Muscle of leg (tissue), 11 donors: ENCODE measurements around the gene CLN5. TPM values are rescaled to one million over a fixed set of nuclear protein-coding genes. Genes with fewer than 3 reads are reported as not detected.

Experiments used
- DNase-seq: peaks from one replicate; pipeline ENCODE4 v3.0.0; 2013
- H3K27ac ChIP-seq: one replicate; pipeline ENCODE4 v1.5.1; 2013; ENCODE audit warnings: mild to moderate bottlenecking, low read length, control low read depth
- H3K27me3 ChIP-seq: one replicate; pipeline ENCODE4 v1.6.1; 2013; ENCODE audit warnings: low read length; ENCODE audit not compliant: control insufficient read depth, insufficient read depth
- H3K36me3 ChIP-seq: one replicate; pipeline ENCODE4 v1.6.1; 2013; ENCODE audit warnings: low read length; ENCODE audit not compliant: control insufficient read depth, insufficient read depth
- H3K4me1 ChIP-seq: one replicate; pipeline ENCODE4 v1.6.1; 2013; ENCODE audit warnings: low read length; ENCODE audit not compliant: control insufficient read depth, insufficient read depth
- H3K4me3 ChIP-seq: one replicate; pipeline ENCODE4 v1.5.1; 2013; ENCODE audit warnings: low read length, control low read depth
- H3K9me3 ChIP-seq: replicated peaks from 2 replicates; pipeline ENCODE4 v1.6.1; 2013; ENCODE audit warnings: low read depth, low read length; ENCODE audit not compliant: control insufficient read depth
- WGBS: methylation state at CpG from one replicate; pipeline ENCODE4 v1.1.5; 2013; ENCODE audit warnings: missing lambda C conversion rate; ENCODE audit not compliant: insufficient coverage; 5-methylcytosine and 5-hydroxymethylcytosine counted together
- polyA plus RNA-seq, 8 donors: library from polyadenylated mRNA; unstranded; fragments of 120-200 nt; gene quantifications; one replicate each; pipeline versions ENCODE4 v1.2.1 to v1.2.3, GENCODE V29; 2013; ENCODE audit warnings: inconsistent platforms in 1 of 8, low replicate concordance in 1 of 8; ENCODE audit not compliant: insufficient read length in 8 of 8, insufficient read depth in 1 of 8
- total RNA-seq: library from RNA; stranded (reverse); fragments of 120-200 nt; gene quantifications from one replicate; pipeline ENCODE4 v1.2.4, GENCODE V29; 2013

The CLN5 gene
- total and polyA plus RNA-seq, 9 donors = 13.3 to 21.8 (median 16.9) TPM

GRCh38 chr13:76973920-76974617 lies 17.8 kb upstream of the CLN5 start:
- Histone ChIP-seq H3K4me3 (no peak overlapping the region), H3K27me3 (no peaks in the 10 kb centered on the region), H3K9me3 (no peaks in the 10 kb centered on the region), H3K27ac (no peak overlapping the region), H3K36me3 (no peaks in the 10 kb centered on the region), H3K4me1 (peaks cover 11% of the 10 kb centered on the region)
- no CpG with 5 or more reads among the region's 6 CpGs for WGBS
- no peak for DNase-seq

GRCh38 chr13:76974618-76974975 lies 17.3 kb upstream of the CLN5 start:
- H3K4me1 ChIP-seq = peaks cover 11% of the 10 kb centered on the region
- H3K36me3 ChIP-seq = no peaks in the 10 kb centered on the region
- H3K27ac ChIP-seq = no peak overlapping the region
- no peaks in the 10 kb centered on the region for H3K9me3 ChIP-seq
- H3K27me3 ChIP-seq = no peaks in the 10 kb centered on the region
- no peak for DNase-seq
- 71% methylated on average over 1 of the region's 3 CpGs for WGBS
- no peak overlapping the region for H3K4me3 ChIP-seq

DNA sequence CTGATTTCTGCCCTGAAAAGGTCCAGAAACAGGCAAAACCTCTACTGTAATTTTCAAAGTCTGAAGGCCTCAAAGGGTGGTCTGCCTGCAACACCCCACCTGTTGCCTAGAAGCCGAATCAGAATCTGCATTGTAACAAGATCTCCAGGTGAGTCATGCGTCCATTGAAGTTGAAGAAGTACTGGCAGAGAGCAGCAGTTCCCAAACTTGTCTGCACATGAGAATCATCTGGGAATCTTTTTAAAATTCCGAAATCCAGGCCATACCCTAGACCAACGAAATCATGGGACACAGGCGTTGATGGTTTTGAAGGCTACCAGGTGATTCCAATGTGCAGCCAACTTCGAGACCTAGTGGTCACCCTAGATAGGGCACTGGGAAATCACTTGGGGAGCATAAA lies 16.0 kb upstream of the CLN5 start:
- Histone ChIP-seq H3K27me3 (no peaks in the 10 kb centered on the region), H3K4me1 (peaks cover 15% of the 10 kb centered on the region), H3K36me3 (no peaks in the 10 kb centered on the region), H3K4me3 (no peak overlapping the region), H3K27ac (no peak overlapping the region), H3K9me3 (no peaks in the 10 kb centered on the region)
- DNase-seq = no peak
- 89% methylated on average over 6 of the region's 6 CpGs for WGBS

- Histone ChIP-seq H3K4me1 (peaks cover 15% of the 10 kb centered on the region), H3K27ac (no peak overlapping the region), H3K27me3 (no peaks in the 10 kb centered on the region), H3K36me3 (no peaks in the 10 kb centered on the region), H3K4me3 (no peak overlapping the region), H3K9me3 (no peaks in the 10 kb centered on the region)
- peak; percentile 39 for DNase-seq
- WGBS = 26% methylated on average over 6 of the region's 8 CpGs
Observed at GRCh38 chr13:76976490-76976889, 15.4 kb upstream of the CLN5 start.

DNA sequence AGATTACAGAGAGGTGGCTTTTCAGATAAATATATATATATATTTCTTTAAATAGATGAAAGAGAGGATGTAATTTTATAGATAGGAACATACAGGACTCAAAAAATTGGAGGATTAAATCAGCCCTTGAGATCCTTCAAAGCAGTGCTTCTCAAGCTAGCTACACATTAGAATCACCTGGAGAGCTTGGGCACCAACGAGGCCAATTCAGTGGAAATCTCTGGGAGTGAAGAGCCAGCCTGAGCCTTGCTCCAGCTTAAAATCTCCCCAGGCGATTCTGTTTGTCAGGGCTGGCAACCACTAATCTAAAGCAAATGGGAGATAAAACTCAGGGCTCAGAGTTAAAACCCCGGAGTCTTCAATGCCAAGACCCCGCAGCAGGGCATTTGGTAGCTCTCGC lies 15.0 kb upstream of the CLN5 start:
- no peaks in the 10 kb centered on the region for H3K27me3 ChIP-seq
- no peaks in the 10 kb centered on the region for H3K9me3 ChIP-seq
- H3K27ac ChIP-seq = no peak overlapping the region
- H3K36me3 ChIP-seq = no peaks in the 10 kb centered on the region
- DNase-seq = no peak
- 83% methylated on average over 5 of the region's 5 CpGs for WGBS
- peaks cover 15% of the 10 kb centered on the region for H3K4me1 ChIP-seq
- H3K4me3 ChIP-seq = no peak overlapping the region

GRCh38 chr13:76980075-76980718 lies 11.7 kb upstream of the CLN5 start:
- H3K4me3 ChIP-seq = peak overlapping the region; percentile 28
- no peaks in the 10 kb centered on the region for H3K9me3 ChIP-seq
- H3K27me3 ChIP-seq = no peaks in the 10 kb centered on the region
- 0% methylated on average over 15 of the region's 34 CpGs for WGBS
- peak; percentile 80 for DNase-seq
- H3K4me1 ChIP-seq = peaks cover 12% of the 10 kb centered on the region
- H3K36me3 ChIP-seq = no peaks in the 10 kb centered on the region
- no peak overlapping the region for H3K27ac ChIP-seq

DNA sequence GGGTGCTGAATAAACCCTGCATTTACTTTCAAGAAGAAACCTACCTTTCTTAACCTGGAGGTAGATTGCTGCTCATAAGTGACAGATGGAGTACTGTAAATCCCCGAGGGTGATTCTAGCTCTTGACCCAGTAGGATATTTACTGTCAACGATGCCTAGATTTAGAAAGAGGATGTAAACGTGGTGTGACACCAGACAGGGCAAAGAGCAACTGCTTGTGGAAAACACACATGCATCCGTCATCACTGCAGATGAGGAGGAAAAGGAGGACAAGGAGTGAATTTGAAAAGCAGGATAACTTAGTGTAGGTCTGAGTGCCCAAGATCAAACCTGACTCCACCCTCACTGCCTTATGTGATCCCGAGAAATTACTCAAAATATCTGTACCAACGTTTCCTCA lies 9.8 kb upstream of the CLN5 start:
- no peaks in the 10 kb centered on the region for H3K9me3 ChIP-seq
- H3K27me3 ChIP-seq = no peaks in the 10 kb centered on the region
- H3K27ac ChIP-seq = no peak overlapping the region
- no peaks in the 10 kb centered on the region for H3K36me3 ChIP-seq
- 33% methylated on average over 1 of the region's 6 CpGs for WGBS
- peaks cover 5% of the 10 kb centered on the region for H3K4me1 ChIP-seq
- H3K4me3 ChIP-seq = no peak overlapping the region
- DNase-seq = peak; percentile 28

DNA sequence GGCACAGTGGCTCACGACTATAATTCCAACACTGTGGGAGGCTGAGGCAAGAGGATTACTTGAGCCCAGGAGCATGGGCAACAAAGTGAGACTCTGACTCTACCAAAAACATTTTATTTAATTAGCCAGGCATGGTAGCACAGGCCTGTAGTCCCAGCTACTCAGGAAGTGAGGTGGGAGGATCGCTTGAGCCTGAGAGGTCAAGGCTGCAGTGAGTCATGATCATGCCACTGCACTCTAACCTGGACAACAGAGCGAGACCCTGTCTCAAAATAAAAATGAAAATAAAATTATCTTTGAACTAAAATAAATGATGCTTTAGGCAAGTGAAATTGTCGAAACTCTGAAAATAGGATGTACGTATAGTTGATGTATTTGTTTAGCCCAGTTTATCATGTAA lies 8.2 kb upstream of the CLN5 start:
- Histone ChIP-seq H3K36me3 (no peaks in the 10 kb centered on the region), H3K9me3 (no peaks in the 10 kb centered on the region), H3K27ac (no peak overlapping the region), H3K4me1 (peaks cover 5% of the 10 kb centered on the region), H3K4me3 (no peak overlapping the region), H3K27me3 (no peaks in the 10 kb centered on the region)
- no CpG with 5 or more reads among the region's 5 CpGs for WGBS
- no peak for DNase-seq

GRCh38 chr13:76991432-76991795 lies 467 bp upstream of the CLN5 start:
- H3K4me3 ChIP-seq = peak overlapping the region; percentile 85
- H3K27ac ChIP-seq = peak overlapping the region; percentile 91
- no peak for DNase-seq
- WGBS = 36% methylated on average over 9 of the region's 15 CpGs
- peaks cover 11% of the 10 kb centered on the region for H3K4me1 ChIP-seq
- no peaks in the 10 kb centered on the region for H3K9me3 ChIP-seq
- no peaks in the 10 kb centered on the region for H3K27me3 ChIP-seq
- H3K36me3 ChIP-seq = peaks cover 4% of the 10 kb centered on the region

GRCh38 chr13:76992548-76993001 lies 694 bp downstream of the CLN5 start:
- DNase-seq = peak; percentile 51
- peak overlapping the region; percentile 91 for H3K27ac ChIP-seq
- 0% methylated on average over 17 of the region's 20 CpGs for WGBS
- peaks cover 4% of the 10 kb centered on the region for H3K36me3 ChIP-seq
- H3K4me1 ChIP-seq = peaks cover 11% of the 10 kb centered on the region
- no peaks in the 10 kb centered on the region for H3K9me3 ChIP-seq
- H3K27me3 ChIP-seq = no peaks in the 10 kb centered on the region
- peak overlapping the region; percentile 85 for H3K4me3 ChIP-seq
